Measurements from ENCODE around the gene RAVER1.

Gene RAVER1

DNA sequence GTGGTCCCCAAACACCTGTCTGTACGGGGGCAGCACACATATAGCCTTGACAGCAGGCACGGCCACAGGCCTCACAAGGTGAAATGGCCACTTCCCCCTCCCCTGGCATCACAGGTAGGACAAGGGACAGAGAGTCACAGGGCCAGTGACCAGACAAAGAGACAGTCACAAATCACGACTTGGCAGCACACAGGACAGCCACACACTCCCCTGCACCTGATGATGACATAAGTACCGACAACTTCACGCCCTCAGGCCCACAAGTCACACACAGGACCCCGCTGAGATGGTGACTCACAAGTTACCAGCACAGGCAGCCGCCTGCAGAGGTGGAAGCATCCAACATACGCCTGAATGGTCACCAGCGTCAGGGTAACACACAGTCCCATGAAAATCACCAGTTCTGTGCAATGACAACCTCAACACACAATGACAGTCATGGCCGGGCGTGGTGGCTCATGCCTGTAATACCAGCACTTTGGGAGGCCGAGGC, 30.5 kb upstream of the RAVER1 start (continued):
- TF ChIP-seq, protein P1, sequence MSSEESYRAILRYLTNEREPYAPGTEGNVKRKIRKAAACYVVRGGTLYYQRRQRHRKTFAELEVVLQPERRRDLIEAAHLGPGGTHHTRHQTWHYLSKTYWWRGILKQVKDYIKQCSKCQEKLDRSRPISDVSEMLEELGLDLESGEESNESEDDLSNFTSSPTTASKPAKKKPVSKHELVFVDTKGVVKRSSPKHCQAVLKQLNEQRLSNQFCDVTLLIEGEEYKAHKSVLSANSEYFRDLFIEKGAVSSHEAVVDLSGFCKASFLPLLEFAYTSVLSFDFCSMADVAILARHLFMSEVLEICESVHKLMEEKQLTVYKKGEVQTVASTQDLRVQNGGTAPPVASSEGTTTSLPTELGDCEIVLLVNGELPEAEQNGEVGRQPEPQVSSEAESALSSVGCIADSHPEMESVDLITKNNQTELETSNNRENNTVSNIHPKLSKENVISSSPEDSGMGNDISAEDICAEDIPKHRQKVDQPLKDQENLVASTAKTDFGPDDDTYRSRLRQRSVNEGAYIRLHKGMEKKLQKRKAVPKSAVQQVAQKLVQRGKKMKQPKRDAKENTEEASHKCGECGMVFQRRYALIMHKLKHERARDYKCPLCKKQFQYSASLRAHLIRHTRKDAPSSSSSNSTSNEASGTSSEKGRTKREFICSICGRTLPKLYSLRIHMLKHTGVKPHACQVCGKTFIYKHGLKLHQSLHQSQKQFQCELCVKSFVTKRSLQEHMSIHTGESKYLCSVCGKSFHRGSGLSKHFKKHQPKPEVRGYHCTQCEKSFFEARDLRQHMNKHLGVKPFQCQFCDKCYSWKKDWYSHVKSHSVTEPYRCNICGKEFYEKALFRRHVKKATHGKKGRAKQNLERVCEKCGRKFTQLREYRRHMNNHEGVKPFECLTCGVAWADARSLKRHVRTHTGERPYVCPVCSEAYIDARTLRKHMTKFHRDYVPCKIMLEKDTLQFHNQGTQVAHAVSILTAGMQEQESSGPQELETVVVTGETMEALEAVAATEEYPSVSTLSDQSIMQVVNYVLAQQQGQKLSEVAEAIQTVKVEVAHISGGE (tag by site-specific recombination; conservative IDR thresholded peaks at IDR 0.05; ENCODE audit: low read depth) = no peak
- TF ChIP-seq ZNF747 (tag by site-specific recombination; IDR thresholded peaks at IDR 0.05) (no peak), ZNF169 (tag by site-specific recombination; IDR thresholded peaks at IDR 0.05) (no peak), ZNF701 (tag by site-specific recombination; IDR thresholded peaks at IDR 0.05) (no peak), REPIN1 (tag by site-specific recombination; IDR thresholded peaks at IDR 0.05; ENCODE audit: low read depth) (no peak), ZNF558 (tag by site-specific recombination; IDR thresholded peaks at IDR 0.05) (no peak), ZNF23 (tag by site-specific recombination; IDR thresholded peaks at IDR 0.05; ENCODE audit: borderline replicate concordance) (no peak), ZNF292 (tag by site-specific recombination; IDR thresholded peaks at IDR 0.05; ENCODE audit: borderline replicate concordance, low read depth) (no peak), OVOL3 (tag by site-specific recombination; IDR thresholded peaks at IDR 0.05) (no peak), ZNF621 (tag by site-specific recombination; IDR thresholded peaks at IDR 0.05) (no peak), ZNF350 (tag by site-specific recombination; IDR thresholded peaks at IDR 0.05) (no peak), ZNF670 (tag by site-specific recombination; IDR thresholded peaks at IDR 0.05; ENCODE audit: low read depth) (no peak), BCL11B (tag by site-specific recombination; IDR thresholded peaks at IDR 0.05; ENCODE audit: low read depth) (0 out of 2 replicates have a peak, but pooled peaks have one; percentile 30), ZNF24 (tag by site-specific recombination; IDR thresholded peaks at IDR 0.05) (peak; percentile 82; the same call in 1 of the 2 replicates), ZNF16 (tag by site-specific recombination; IDR thresholded peaks at IDR 0.05; ENCODE audit: low read depth) (no peak), RBAK (tag by site-specific recombination; IDR thresholded peaks at IDR 0.05) (no peak), ZNF530 (tag by site-specific recombination; IDR thresholded peaks at IDR 0.05; ENCODE audit: low read depth) (no peak), KLF9 (tag by site-specific recombination; IDR thresholded peaks at IDR 0.05; ENCODE audit: low read depth) (no peak), MEIS1 (CRISPR knock-in tag; IDR thresholded peaks at IDR 0.05; ENCODE audit: borderline replicate concordance) (no peak), ZNF514 (tag by site-specific recombination; IDR thresholded peaks at IDR 0.05) (no peak), ZFP41 (tag by site-specific recombination; IDR thresholded peaks at IDR 0.05; ENCODE audit: borderline replicate concordance) (no peak), HOXA7 (CRISPR knock-in tag; IDR thresholded peaks at IDR 0.05; ENCODE audit: borderline replicate concordance) (no peak), ZNF157 (tag by site-specific recombination; IDR thresholded peaks at IDR 0.05) (no peak), ZNF544 (tag by site-specific recombination; IDR thresholded peaks at IDR 0.05) (no peak), KLF10 (tag by site-specific recombination; IDR thresholded peaks at IDR 0.05) (no peak; the same call in 1 of the 2 replicates), ZNF560 (tag by site-specific recombination; IDR thresholded peaks at IDR 0.05; ENCODE audit: borderline replicate concordance) (no peak)
- TF ChIP-seq, protein P2, sequence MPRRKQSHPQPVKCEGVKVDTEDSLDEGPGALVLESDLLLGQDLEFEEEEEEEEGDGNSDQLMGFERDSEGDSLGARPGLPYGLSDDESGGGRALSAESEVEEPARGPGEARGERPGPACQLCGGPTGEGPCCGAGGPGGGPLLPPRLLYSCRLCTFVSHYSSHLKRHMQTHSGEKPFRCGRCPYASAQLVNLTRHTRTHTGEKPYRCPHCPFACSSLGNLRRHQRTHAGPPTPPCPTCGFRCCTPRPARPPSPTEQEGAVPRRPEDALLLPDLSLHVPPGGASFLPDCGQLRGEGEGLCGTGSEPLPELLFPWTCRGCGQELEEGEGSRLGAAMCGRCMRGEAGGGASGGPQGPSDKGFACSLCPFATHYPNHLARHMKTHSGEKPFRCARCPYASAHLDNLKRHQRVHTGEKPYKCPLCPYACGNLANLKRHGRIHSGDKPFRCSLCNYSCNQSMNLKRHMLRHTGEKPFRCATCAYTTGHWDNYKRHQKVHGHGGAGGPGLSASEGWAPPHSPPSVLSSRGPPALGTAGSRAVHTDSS (tag by site-specific recombination; IDR thresholded peaks at IDR 0.05) = no peak
- TF ChIP-seq, protein P3, sequence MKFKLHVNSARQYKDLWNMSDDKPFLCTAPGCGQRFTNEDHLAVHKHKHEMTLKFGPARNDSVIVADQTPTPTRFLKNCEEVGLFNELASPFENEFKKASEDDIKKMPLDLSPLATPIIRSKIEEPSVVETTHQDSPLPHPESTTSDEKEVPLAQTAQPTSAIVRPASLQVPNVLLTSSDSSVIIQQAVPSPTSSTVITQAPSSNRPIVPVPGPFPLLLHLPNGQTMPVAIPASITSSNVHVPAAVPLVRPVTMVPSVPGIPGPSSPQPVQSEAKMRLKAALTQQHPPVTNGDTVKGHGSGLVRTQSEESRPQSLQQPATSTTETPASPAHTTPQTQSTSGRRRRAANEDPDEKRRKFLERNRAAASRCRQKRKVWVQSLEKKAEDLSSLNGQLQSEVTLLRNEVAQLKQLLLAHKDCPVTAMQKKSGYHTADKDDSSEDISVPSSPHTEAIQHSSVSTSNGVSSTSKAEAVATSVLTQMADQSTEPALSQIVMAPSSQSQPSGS (tag by site-specific recombination; IDR thresholded peaks at IDR 0.05; ENCODE audit: low read depth) = peak; percentile 47; the same call in 1 of the 2 replicates
- TF ChIP-seq, protein P4, sequence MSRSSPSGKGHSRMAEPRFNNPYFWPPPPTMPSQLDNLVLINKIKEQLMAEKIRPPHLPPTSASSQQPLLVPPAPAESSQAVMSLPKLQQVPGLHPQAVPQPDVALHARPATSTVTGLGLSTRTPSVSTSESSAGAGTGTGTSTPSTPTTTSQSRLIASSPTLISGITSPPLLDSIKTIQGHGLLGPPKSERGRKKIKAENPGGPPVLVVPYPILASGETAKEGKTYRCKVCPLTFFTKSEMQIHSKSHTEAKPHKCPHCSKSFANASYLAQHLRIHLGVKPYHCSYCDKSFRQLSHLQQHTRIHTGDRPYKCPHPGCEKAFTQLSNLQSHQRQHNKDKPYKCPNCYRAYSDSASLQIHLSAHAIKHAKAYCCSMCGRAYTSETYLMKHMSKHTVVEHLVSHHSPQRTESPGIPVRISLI (tag by site-specific recombination; IDR thresholded peaks at IDR 0.05) = no peak
- TF ChIP-seq, protein P5, sequence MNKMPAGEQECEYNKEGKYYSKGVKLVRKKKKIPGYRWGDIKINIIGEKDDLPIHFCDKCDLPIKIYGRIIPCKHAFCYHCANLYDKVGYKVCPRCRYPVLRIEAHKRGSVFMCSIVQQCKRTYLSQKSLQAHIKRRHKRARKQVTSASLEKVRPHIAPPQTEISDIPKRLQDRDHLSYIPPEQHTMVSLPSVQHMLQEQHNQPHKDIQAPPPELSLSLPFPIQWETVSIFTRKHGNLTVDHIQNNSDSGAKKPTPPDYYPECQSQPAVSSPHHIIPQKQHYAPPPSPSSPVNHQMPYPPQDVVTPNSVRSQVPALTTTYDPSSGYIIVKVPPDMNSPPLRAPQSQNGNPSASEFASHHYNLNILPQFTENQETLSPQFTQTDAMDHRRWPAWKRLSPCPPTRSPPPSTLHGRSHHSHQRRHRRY (tag by site-specific recombination; IDR thresholded peaks at IDR 0.05) = no peak
- TF ChIP-seq, protein P6, sequence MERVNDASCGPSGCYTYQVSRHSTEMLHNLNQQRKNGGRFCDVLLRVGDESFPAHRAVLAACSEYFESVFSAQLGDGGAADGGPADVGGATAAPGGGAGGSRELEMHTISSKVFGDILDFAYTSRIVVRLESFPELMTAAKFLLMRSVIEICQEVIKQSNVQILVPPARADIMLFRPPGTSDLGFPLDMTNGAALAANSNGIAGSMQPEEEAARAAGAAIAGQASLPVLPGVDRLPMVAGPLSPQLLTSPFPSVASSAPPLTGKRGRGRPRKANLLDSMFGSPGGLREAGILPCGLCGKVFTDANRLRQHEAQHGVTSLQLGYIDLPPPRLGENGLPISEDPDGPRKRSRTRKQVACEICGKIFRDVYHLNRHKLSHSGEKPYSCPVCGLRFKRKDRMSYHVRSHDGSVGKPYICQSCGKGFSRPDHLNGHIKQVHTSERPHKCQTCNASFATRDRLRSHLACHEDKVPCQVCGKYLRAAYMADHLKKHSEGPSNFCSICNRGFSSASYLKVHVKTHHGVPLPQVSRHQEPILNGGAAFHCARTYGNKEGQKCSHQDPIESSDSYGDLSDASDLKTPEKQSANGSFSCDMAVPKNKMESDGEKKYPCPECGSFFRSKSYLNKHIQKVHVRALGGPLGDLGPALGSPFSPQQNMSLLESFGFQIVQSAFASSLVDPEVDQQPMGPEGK (tag by site-specific recombination; IDR thresholded peaks at IDR 0.05) = peak; percentile 43; the same call in 1 of the 2 replicates

Measured in HEK293 (cell line).